Esophagus muscularis mucosa (tissue), 4 donors: ENCODE measurements around the gene DDI1. TPM values are rescaled to one million over a fixed set of nuclear protein-coding genes. Genes with fewer than 3 reads are reported as not detected.

Experiments
- DNase-seq: peaks from one replicate; pipeline ENCODE4 v3.0.0-alpha.2; 2017; ENCODE audit errors: extremely low spot score
- H3K27ac ChIP-seq, 4 donors: fragments of 200-600 bp; sonication (generic); replicated peaks in 1 of 4; 1 replicate in 3 of 4; 2 replicates in 1 of 4; pipeline ENCODE4 v1.5.1; 2016 to 2019; ENCODE audit warnings: mild to moderate bottlenecking in 1 of 4
- H3K27me3 ChIP-seq, 4 donors: fragments of 200-600 bp; sonication (generic); one replicate each; pipeline versions ENCODE4 v1.5.1 to v1.6.0; 2016 to 2019
- H3K36me3 ChIP-seq, 4 donors: fragments of 200-600 bp; sonication (generic); one replicate each; pipeline ENCODE4 v1.5.1; 2016 to 2019
- H3K4me1 ChIP-seq, 4 donors: fragments of 200-600 bp; sonication (generic); one replicate each; pipeline ENCODE4 v1.5.1; 2016 to 2019
- H3K4me3 ChIP-seq, 4 donors: fragments of 200-600 bp; sonication (generic); 1 replicate in 2 of 4; 2 replicates in 2 of 4; pipeline ENCODE4 v1.5.1; 2016 to 2019; ENCODE audit warnings: mild to moderate bottlenecking in 4 of 4, moderate library complexity in 1 of 4
- H3K9me3 ChIP-seq, 4 donors: fragments of 200-600 bp; sonication (generic); 1 replicate in 3 of 4; 2 replicates in 1 of 4; pipeline ENCODE4 v1.5.1; 2016 to 2019
- EP300 ChIP-seq: sonication (generic); formaldehyde crosslinking; IDR thresholded peaks from one replicate; pipeline ENCODE4 v1.6.1; 2017; ENCODE audit warnings: antibody characterized with exemption
- POLR2A ChIP-seq: fragments of 450-650 bp; IDR thresholded peaks from one replicate; pipeline ENCODE4 v1.6.1; 2017; ENCODE audit warnings: antibody characterized with exemption, moderate library complexity, mild to moderate bottlenecking, low read depth
- POLR2AphosphoS5 ChIP-seq, 2 donors: sonication (generic); formaldehyde crosslinking; IDR thresholded peaks; one replicate each; pipeline ENCODE4 v1.6.1; 2017; ENCODE audit warnings: antibody characterized with exemption in 2 of 2
- WGBS: methylation state at CpG from one replicate; pipeline ENCODE4 v1.1.5; 2018; 5-methylcytosine and 5-hydroxymethylcytosine counted together
- intact Hi-C: fragments of 100-400 bp; cut with DNase I; formaldehyde crosslinking; loops from one replicate; pipeline ENCODE4 v1.15.1; 2023
- total RNA-seq, 4 donors: library from RNA; depleted of rRNA; stranded (reverse); fragments of >200 nt; gene quantifications; one replicate each; pipeline versions ENCODE4 v1.1.0 to v1.2.1, GENCODE V29; 2016
- TF ChIP-seq, protein P1 (sequence below), 3 experiments: fragments of 200-600 bp in 2 of 3; fragments of 450-650 bp in 1 of 3; sonication (generic) in 2 of 3; IDR thresholded peaks; one replicate each; pipeline ENCODE4 v1.5.1; 2017 to 2019; ENCODE audit warnings: antibody characterized with exemption in 3 of 3, mild to moderate bottlenecking in 2 of 3, moderate library complexity in 1 of 3

The DDI1 gene
- total RNA-seq, 4 donors from 2014 or later, result not detected

DNA sequence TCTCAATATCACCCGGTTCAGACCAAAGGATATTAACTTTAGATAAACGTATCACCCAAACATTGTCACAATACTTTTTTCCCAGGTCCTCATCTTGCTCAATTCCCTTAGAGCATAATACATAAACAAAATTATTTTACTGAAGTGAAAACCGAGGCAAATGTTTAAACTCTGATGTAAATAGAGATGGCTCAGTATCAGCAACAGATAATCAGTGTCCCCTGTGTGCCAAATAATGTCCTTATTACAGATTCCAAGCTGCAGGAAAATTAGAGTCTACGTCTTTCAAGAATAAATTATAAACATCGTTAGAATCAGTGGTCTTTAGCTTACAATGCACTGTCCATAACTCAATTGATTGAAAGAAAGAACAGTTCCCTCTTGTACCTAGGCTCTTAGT, 50.2 kb downstream of the DDI1 start:
- H3K36me3 ChIP-seq, result no peaks in the 10 kb centered on the region
- 31% methylated on average over 5 of the region's 5 CpGs for WGBS
- TF ChIP-seq POLR2A, result no peak
- no peak for TF ChIP-seq POLR2AphosphoS5 (IDR thresholded peaks at IDR 0.05)
- TF ChIP-seq, protein P1, sequence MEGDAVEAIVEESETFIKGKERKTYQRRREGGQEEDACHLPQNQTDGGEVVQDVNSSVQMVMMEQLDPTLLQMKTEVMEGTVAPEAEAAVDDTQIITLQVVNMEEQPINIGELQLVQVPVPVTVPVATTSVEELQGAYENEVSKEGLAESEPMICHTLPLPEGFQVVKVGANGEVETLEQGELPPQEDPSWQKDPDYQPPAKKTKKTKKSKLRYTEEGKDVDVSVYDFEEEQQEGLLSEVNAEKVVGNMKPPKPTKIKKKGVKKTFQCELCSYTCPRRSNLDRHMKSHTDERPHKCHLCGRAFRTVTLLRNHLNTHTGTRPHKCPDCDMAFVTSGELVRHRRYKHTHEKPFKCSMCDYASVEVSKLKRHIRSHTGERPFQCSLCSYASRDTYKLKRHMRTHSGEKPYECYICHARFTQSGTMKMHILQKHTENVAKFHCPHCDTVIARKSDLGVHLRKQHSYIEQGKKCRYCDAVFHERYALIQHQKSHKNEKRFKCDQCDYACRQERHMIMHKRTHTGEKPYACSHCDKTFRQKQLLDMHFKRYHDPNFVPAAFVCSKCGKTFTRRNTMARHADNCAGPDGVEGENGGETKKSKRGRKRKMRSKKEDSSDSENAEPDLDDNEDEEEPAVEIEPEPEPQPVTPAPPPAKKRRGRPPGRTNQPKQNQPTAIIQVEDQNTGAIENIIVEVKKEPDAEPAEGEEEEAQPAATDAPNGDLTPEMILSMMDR (IDR thresholded peaks at IDR 0.05), result no peak
- TF ChIP-seq EP300, result no peak
- DNase-seq, result no peak
- H3K4me3 ChIP-seq, result no peak overlapping the region
- intact Hi-C loops, result no loop called here
- peaks cover 6 to 10% (median 9%) of the 10 kb centered on the region in 4 donors for H3K4me1 ChIP-seq
- no peak overlapping the region for H3K27ac ChIP-seq
- H3K27me3 ChIP-seq, result no peaks in the 10 kb centered on the region
- no peaks in the 10 kb centered on the region for H3K9me3 ChIP-seq

Other genes starting within 250 kb of the DDI1 start
- 1 to 10 TPM; 4.2 to 8.6 (median 6.5) TPM for gene PDGFD, start 127.5 kb downstream of the DDI1 start, total RNA-seq